WTC11 (cell line): ENCODE measurements around the gene ARHGAP6. TPM values are rescaled to one million over a fixed set of nuclear protein-coding genes. Genes with fewer than 3 reads are reported as not detected.
A peak's percentile ranks its signal among the peaks of the same experiment; 100 is the strongest.

Experiments
- ATAC-seq: fragments of 200-7000 bp; cut with Tn5 transposase; 2 replicates; pipeline ENCODE4 v1.10.0; 2021; ENCODE audit warnings: mild to moderate bottlenecking, moderate library complexity
- CTCF ChIA-PET: fragments of 300-600 bp; sonication (Branson Sonifier 250); formaldehyde crosslinking; loops from one replicate; lab custom pipeline; 2021; ENCODE audit warnings: antibody characterized with exemption; lab: Charles Lee
- POLR2A ChIA-PET: fragments of 350-600 bp; sonication (Branson Sonifier 250); formaldehyde crosslinking; loops from one replicate; lab custom pipeline; 2021; ENCODE audit warnings: antibody characterized with exemption; lab: Charles Lee
- DNase-seq: peaks from one replicate; pipeline ENCODE4 v3.0.0; 2021; ENCODE audit warnings: low spot score
- H3K27ac Mint-ChIP-seq: 2 replicates; pipeline ENCODE4 v1.8.0; 2021; ENCODE audit warnings: mixed read lengths
- H3K27me3 Mint-ChIP-seq: 2 replicates; pipeline ENCODE4 v1.8.0; 2021; ENCODE audit warnings: low read depth, mild to moderate bottlenecking, moderate library complexity, mixed read lengths
- H3K36me3 Mint-ChIP-seq: 2 replicates; pipeline ENCODE4 v1.8.0; 2021; ENCODE audit warnings: mixed read lengths
- H3K4me1 Mint-ChIP-seq: 2 replicates; pipeline ENCODE4 v1.8.0; 2022; ENCODE audit warnings: mixed read lengths
- H3K4me3 Mint-ChIP-seq: 2 replicates; pipeline ENCODE4 v1.8.0; 2021; ENCODE audit warnings: mild to moderate bottlenecking, moderate library complexity, mixed read lengths
- H3K9me3 Mint-ChIP-seq: 2 replicates; pipeline ENCODE4 v1.8.0; 2021; ENCODE audit warnings: mixed read lengths
- ATF2 ChIP-seq: sonication (generic); formaldehyde crosslinking; IDR thresholded peaks from 2 replicates; pipeline ENCODE4 v1.8.1; 2022; ENCODE audit warnings: low read depth, missing genetic modification reagents, borderline replicate concordance
- E2F1 ChIP-seq: sonication (generic); formaldehyde crosslinking; IDR thresholded peaks from 2 replicates; pipeline ENCODE4 v1.8.0; 2022; ENCODE audit warnings: mild to moderate bottlenecking, missing genetic modification reagents
- ELF4 ChIP-seq: sonication (generic); formaldehyde crosslinking; IDR thresholded peaks from 2 replicates; pipeline ENCODE4 v1.8.1; 2022; ENCODE audit warnings: low read depth, mild to moderate bottlenecking, moderate library complexity, missing genetic modification reagents
- HMGA2 ChIP-seq: fragments of 250-450 bp; sonication (Bioruptor Pico); IDR thresholded peaks from 2 replicates; pipeline ENCODE4 v1.4.0; 2021; ENCODE audit warnings: mild to moderate bottlenecking, moderate library complexity
- HMGXB4 ChIP-seq: sonication (generic); formaldehyde crosslinking; IDR thresholded peaks from 2 replicates; pipeline ENCODE4 v1.8.1; 2023; ENCODE audit warnings: mild to moderate bottlenecking, moderate library complexity, missing genetic modification reagents
- JAZF1 ChIP-seq: fragments of 250-450 bp; sonication (Bioruptor Pico); IDR thresholded peaks from 2 replicates; pipeline ENCODE4 v1.9.0; 2021; ENCODE audit warnings: moderate library complexity, mild to moderate bottlenecking, inconsistent platforms
- MLX ChIP-seq: sonication (generic); formaldehyde crosslinking; IDR thresholded peaks from 2 replicates; pipeline ENCODE4 v1.8.1; 2023; ENCODE audit warnings: mild to moderate bottlenecking, missing genetic modification reagents, moderate library complexity
- MXD4 ChIP-seq: fragments of 250-450 bp; sonication (Bioruptor Pico); IDR thresholded peaks from 2 replicates; pipeline ENCODE4 v1.8.0; 2021; ENCODE audit warnings: mild to moderate bottlenecking, moderate library complexity, borderline replicate concordance
- SMAD3 ChIP-seq: sonication (generic); formaldehyde crosslinking; IDR thresholded peaks from 2 replicates; pipeline ENCODE4 v1.8.0; 2022; ENCODE audit warnings: missing genetic modification reagents, mild to moderate bottlenecking, borderline replicate concordance
- SMAD4 ChIP-seq: sonication (generic); formaldehyde crosslinking; IDR thresholded peaks from 2 replicates; pipeline ENCODE4 v1.8.0; 2022; ENCODE audit warnings: mild to moderate bottlenecking, missing genetic modification reagents
- STAT6 ChIP-seq: sonication (generic); formaldehyde crosslinking; conservative IDR thresholded peaks from 2 replicates; pipeline ENCODE4 v1.8.1; 2023; ENCODE audit warnings: mild to moderate bottlenecking, low read depth, missing genetic modification reagents, moderate library complexity
- TEAD1 ChIP-seq: sonication (generic); formaldehyde crosslinking; IDR thresholded peaks from 2 replicates; pipeline ENCODE4 v1.8.0; 2022; ENCODE audit warnings: mild to moderate bottlenecking, missing genetic modification reagents
- ZBTB43 ChIP-seq: sonication (generic); formaldehyde crosslinking; IDR thresholded peaks from 2 replicates; pipeline ENCODE4 v1.8.1; 2023; ENCODE audit warnings: mild to moderate bottlenecking, missing genetic modification reagents
- ZNF263 ChIP-seq: sonication (generic); formaldehyde crosslinking; IDR thresholded peaks from 2 replicates; pipeline ENCODE4 v1.8.1; 2022; ENCODE audit warnings: low read depth, mild to moderate bottlenecking, moderate library complexity, missing genetic modification reagents
- ZNF281 ChIP-seq: sonication (generic); formaldehyde crosslinking; IDR thresholded peaks from 2 replicates; pipeline ENCODE4 v1.8.0; 2023; ENCODE audit warnings: mild to moderate bottlenecking, missing genetic modification reagents
- ZNF423 ChIP-seq: fragments of 250-450 bp; sonication (Bioruptor Pico); IDR thresholded peaks from 2 replicates; pipeline ENCODE4 v2.1.2; 2022; ENCODE audit warnings: mild to moderate bottlenecking, moderate library complexity
- ZNF512 ChIP-seq: sonication (generic); formaldehyde crosslinking; IDR thresholded peaks from 2 replicates; pipeline ENCODE4 v1.8.1; 2022; ENCODE audit warnings: missing genetic modification reagents, borderline replicate concordance
- total RNA-seq: library from RNA; stranded (reverse); gene quantifications from 3 replicates; pipeline ENCODE4 v1.2.3, GENCODE V29; 2021

Gene ARHGAP6
- total RNA-seq, 1 experiment from 2014 or later, result 1.0 TPM

GRCh38 chrX:11430271-11430670 lies 235.4 kb downstream of the ARHGAP6 start (continued):
- TF ChIP-seq MLX (CRISPR knock-in tag) (no peak), HMGA2 (CRISPR knock-in tag) (no peak), SMAD4 (CRISPR knock-in tag) (no peak), ZNF512 (CRISPR knock-in tag) (no peak), JAZF1 (CRISPR knock-in tag) (no peak), TEAD1 (CRISPR knock-in tag) (no peak)

GRCh38 chrX:11429538-11430085 lies 236.1 kb downstream of the ARHGAP6 start:
- Mint-ChIP-seq H3K27ac (no peak overlapping the region), H3K4me1 (peaks cover 11% of the 10 kb centered on the region), H3K4me3 (no peak overlapping the region), H3K27me3 (peaks cover 39% of the 10 kb centered on the region), H3K36me3 (no peaks in the 10 kb centered on the region), H3K9me3 (no peaks in the 10 kb centered on the region)
- POLR2A ChIA-PET, result no interaction called here
- DNase-seq (no peak), ATAC-seq (no peak)
- no peak for TF ChIP-seq ZBTB43
- CTCF ChIA-PET, result no interaction called here

- H3K9me3 Mint-ChIP-seq, result no peaks in the 10 kb centered on the region
- peaks cover 11% of the 10 kb centered on the region for H3K4me1 Mint-ChIP-seq
- H3K27ac Mint-ChIP-seq, result no peak overlapping the region
- TF ChIP-seq STAT6 (CRISPR knock-in tag), result no peak
- TF ChIP-seq ZNF423 (CRISPR knock-in tag), result no peak
- TF ChIP-seq ZNF281 (CRISPR knock-in tag), result no peak
- TF ChIP-seq MXD4 (CRISPR knock-in tag), result no peak
- peak; percentile 98 for TF ChIP-seq ZNF263
- no peak for TF ChIP-seq ATF2 (CRISPR knock-in tag)
- TF ChIP-seq E2F1, result no peak
- TF ChIP-seq HMGXB4 (CRISPR knock-in tag), result peak; percentile 79; the same call in 1 of the 2 replicates
- no peak for TF ChIP-seq SMAD3 (CRISPR knock-in tag)
- TF ChIP-seq ELF4 (CRISPR knock-in tag), result peak; percentile 84; the same call in 1 of the 2 replicates
- ATAC-seq, result peak; percentile 89
- peak overlapping the region; percentile 76 for H3K4me3 Mint-ChIP-seq
- DNase-seq, result peak; percentile 40
- POLR2A ChIA-PET, result no interaction called here
- CTCF ChIA-PET, result interaction anchor here (0.7 to 1.0 kb wide), 3 partner anchors 9 to 1066 kb away, joined by 3 read pairs; no protein-coding TSS in a partner anchor
- peaks cover 45% of the 10 kb centered on the region for H3K27me3 Mint-ChIP-seq
- no peaks in the 10 kb centered on the region for H3K36me3 Mint-ChIP-seq
Observed at GRCh38 chrX:11427453-11428071, 238.2 kb downstream of the ARHGAP6 start.
